HG03108 (cell line): ENCODE results near the gene METTL16.
"Not testable (repeated sequence)": the region's sequence is repeated elsewhere in the genome, so short reads cannot be mapped to it uniquely, and the experiment has no call there.

Experiments used
- ATAC-seq: cut with Tn5 transposase; IDR thresholded peaks from one replicate; pipeline ENCODE4 v1.9.1; 2021; ENCODE audit warnings: moderate library complexity; ENCODE audit not compliant: unreplicated experiment

Gene METTL16

GRCh38 chr17:2453866-2454265 is 57.8 kb downstream of the METTL16 start:
- ATAC-seq = no peak

GRCh38 chr17:2453325-2453724 is 58.4 kb downstream of the METTL16 start:
- no peak for ATAC-seq

- ATAC-seq = no peak
These were observed 59.4 kb downstream of the METTL16 start for GRCh38 chr17:2452216-2452750.

- no peak for ATAC-seq
These were observed 61.6 kb downstream of the METTL16 start for GRCh38 chr17:2450016-2450650.

- ATAC-seq = no peak
These were observed 62.2 kb downstream of the METTL16 start for GRCh38 chr17:2449486-2449885.

GRCh38 chr17:2447479-2447878 is 64.2 kb downstream of the METTL16 start:
- not testable (repeated sequence) for ATAC-seq

- no peak for ATAC-seq
These were observed 66.0 kb downstream of the METTL16 start for GRCh38 chr17:2445638-2446037.

GRCh38 chr17:2444382-2444781 is 67.3 kb downstream of the METTL16 start:
- no peak for ATAC-seq

- ATAC-seq = no peak
These were observed 69.5 kb downstream of the METTL16 start for GRCh38 chr17:2442166-2442565.

- ATAC-seq = no peak
These were observed 70.8 kb downstream of the METTL16 start for GRCh38 chr17:2440930-2441329.

GRCh38 chr17:2439997-2440396 is 71.7 kb downstream of the METTL16 start:
- not testable (repeated sequence) for ATAC-seq

- ATAC-seq = no peak
These were observed 72.9 kb downstream of the METTL16 start for GRCh38 chr17:2438823-2439222.

- no peak for ATAC-seq
These were observed 75.3 kb downstream of the METTL16 start for GRCh38 chr17:2436316-2436905.

- no peak for ATAC-seq
These were observed 75.8 kb downstream of the METTL16 start for GRCh38 chr17:2435862-2436261.

- no peak for ATAC-seq
These were observed 76.4 kb downstream of the METTL16 start for GRCh38 chr17:2435181-2435741.

- ATAC-seq = no peak
These were observed 78.0 kb downstream of the METTL16 start for GRCh38 chr17:2433696-2434095.

GRCh38 chr17:2427910-2428309 is 83.8 kb downstream of the METTL16 start:
- ATAC-seq = no peak

GRCh38 chr17:2427215-2427614 is 84.5 kb downstream of the METTL16 start:
- ATAC-seq = no peak

GRCh38 chr17:2423271-2423670 is 88.4 kb downstream of the METTL16 start:
- no peak for ATAC-seq

- ATAC-seq = no peak
These were observed 90.2 kb downstream of the METTL16 start for GRCh38 chr17:2421315-2422147.

GRCh38 chr17:2420176-2420575 is 91.5 kb downstream of the METTL16 start:
- no peak for ATAC-seq
